GM18909 (cell line): ENCODE measurements around the gene ICA1.
"Not testable (repeated sequence)": the region's sequence is repeated elsewhere in the genome, so short reads cannot be mapped to it uniquely, and the experiment has no call there.

Source experiments
- ATAC-seq: cut with Tn5 transposase; IDR thresholded peaks from one replicate; pipeline ENCODE4 v1.9.1; 2021; ENCODE audit warnings: mild to moderate bottlenecking; ENCODE audit not compliant: unreplicated experiment, poor library complexity

The ICA1 gene

GRCh38 chr7:8112685-8113084 lies 149.3 kb downstream of the ICA1 start:
- no peak for ATAC-seq

- ATAC-seq = no peak
Observed at GRCh38 chr7:8111282-8111960, 150.5 kb downstream of the ICA1 start.

- no peak for ATAC-seq
Observed at GRCh38 chr7:8109196-8110022, 152.6 kb downstream of the ICA1 start.

- ATAC-seq = no peak
Observed at GRCh38 chr7:8105449-8106095, 156.4 kb downstream of the ICA1 start.

- ATAC-seq = no peak
Observed at GRCh38 chr7:8103282-8103681, 158.7 kb downstream of the ICA1 start.

- not testable (repeated sequence) for ATAC-seq
Observed at GRCh38 chr7:8101292-8101691, 160.7 kb downstream of the ICA1 start.

GRCh38 chr7:8094164-8095140 lies 167.5 kb downstream of the ICA1 start:
- ATAC-seq = no peak

GRCh38 chr7:8092140-8092539 lies 169.8 kb downstream of the ICA1 start:
- no peak for ATAC-seq

GRCh38 chr7:8089036-8089780 lies 172.8 kb downstream of the ICA1 start:
- ATAC-seq = no peak

GRCh38 chr7:8086239-8086638 lies 175.7 kb downstream of the ICA1 start:
- no peak for ATAC-seq

- ATAC-seq = no peak
Observed at GRCh38 chr7:8085420-8085819, 176.5 kb downstream of the ICA1 start.

- no peak for ATAC-seq
Observed at GRCh38 chr7:8084836-8085235, 177.1 kb downstream of the ICA1 start.

GRCh38 chr7:8082762-8083161 lies 179.2 kb downstream of the ICA1 start:
- no peak for ATAC-seq

- no peak for ATAC-seq
Observed at GRCh38 chr7:8078418-8078817, 183.5 kb downstream of the ICA1 start.

- no peak for ATAC-seq
Observed at GRCh38 chr7:8070451-8071180, 191.4 kb downstream of the ICA1 start.

- ATAC-seq = no peak
Observed at GRCh38 chr7:8068892-8069686, 192.9 kb downstream of the ICA1 start.

GRCh38 chr7:8065356-8065813 lies 196.6 kb downstream of the ICA1 start:
- ATAC-seq = no peak

- no peak for ATAC-seq
Observed at GRCh38 chr7:8064828-8065227, 197.1 kb downstream of the ICA1 start.
